Gastrocnemius medialis (tissue), 4 donors: ENCODE data around the gene SCN2B.

Experiments used
- POLR2A ChIP-seq, 2 donors: fragments of 450-650 bp; IDR thresholded peaks; one replicate each; pipeline ENCODE4 v1.6.1; 2017; ENCODE audit warnings: antibody characterized with exemption in 2 of 2, mild to moderate bottlenecking in 2 of 2, moderate library complexity in 2 of 2
- TF ChIP-seq, protein P1 (sequence below), 5 experiments: fragments of 450-650 bp in 3 of 5; fragments of 200-600 bp in 2 of 5; sonication (generic) in 2 of 5; IDR thresholded peaks in 4 of 5; conservative IDR thresholded peaks in 1 of 5; 1 replicate in 4 of 5; 2 replicates in 1 of 5; pipeline ENCODE4 v1.5.1; 2016 to 2019; ENCODE audit warnings: antibody characterized with exemption in 5 of 5, mild to moderate bottlenecking in 3 of 5, moderate library complexity in 3 of 5

DNA sequence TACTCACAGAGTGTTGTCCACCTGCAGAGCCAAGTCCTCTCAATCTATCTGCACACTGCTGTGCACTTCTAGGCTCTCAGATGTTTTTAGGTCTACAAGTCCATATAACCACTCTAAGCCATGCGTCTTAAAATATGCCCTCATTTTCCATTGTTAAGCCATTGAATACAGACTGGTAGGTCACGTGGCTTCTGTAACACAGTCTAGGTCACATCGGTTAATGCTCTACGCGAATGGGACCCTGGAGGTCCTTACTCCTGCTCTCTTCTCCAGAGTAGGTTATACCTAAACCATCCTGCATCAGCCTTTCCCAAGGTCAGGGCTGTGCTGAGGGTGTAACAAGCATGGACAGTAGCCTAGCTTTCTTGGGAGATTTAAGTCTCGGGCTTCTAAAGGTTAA is 47.6 kb upstream of the SCN2B start:
- TF ChIP-seq, protein P1, sequence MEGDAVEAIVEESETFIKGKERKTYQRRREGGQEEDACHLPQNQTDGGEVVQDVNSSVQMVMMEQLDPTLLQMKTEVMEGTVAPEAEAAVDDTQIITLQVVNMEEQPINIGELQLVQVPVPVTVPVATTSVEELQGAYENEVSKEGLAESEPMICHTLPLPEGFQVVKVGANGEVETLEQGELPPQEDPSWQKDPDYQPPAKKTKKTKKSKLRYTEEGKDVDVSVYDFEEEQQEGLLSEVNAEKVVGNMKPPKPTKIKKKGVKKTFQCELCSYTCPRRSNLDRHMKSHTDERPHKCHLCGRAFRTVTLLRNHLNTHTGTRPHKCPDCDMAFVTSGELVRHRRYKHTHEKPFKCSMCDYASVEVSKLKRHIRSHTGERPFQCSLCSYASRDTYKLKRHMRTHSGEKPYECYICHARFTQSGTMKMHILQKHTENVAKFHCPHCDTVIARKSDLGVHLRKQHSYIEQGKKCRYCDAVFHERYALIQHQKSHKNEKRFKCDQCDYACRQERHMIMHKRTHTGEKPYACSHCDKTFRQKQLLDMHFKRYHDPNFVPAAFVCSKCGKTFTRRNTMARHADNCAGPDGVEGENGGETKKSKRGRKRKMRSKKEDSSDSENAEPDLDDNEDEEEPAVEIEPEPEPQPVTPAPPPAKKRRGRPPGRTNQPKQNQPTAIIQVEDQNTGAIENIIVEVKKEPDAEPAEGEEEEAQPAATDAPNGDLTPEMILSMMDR (IDR thresholded peaks at IDR 0.05 in 4 of 5, conservative IDR thresholded peaks at IDR 0.05 in 1 of 5), result no peak
- TF ChIP-seq POLR2A (IDR thresholded peaks at IDR 0.05), result no peak
